ENCODE results near the gene PEX6. TPM values are rescaled to one million over a fixed set of nuclear protein-coding genes. Genes with fewer than 3 reads are reported as not detected.

Gene PEX6
- total RNA-seq, 1 experiment from 2014 or later: 26.1 TPM

DNA sequence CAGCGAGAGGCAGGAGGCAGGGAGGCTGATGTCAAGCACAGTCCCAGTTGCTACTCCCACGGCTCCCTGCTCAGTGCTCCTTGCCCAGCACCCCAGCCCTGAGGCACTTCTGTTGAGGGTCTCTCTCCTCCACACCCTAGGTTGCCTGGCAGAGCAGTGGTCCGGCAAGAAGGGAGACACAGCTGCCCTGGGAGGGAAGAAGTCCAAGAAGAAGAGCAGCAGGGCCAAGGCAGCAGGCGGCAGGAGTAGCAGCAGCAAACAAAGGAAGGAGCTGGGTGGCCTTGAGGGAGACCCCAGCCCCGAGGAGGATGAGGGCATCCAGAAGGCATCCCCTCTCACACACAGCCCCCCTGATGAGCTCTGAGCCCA is 40.6 kb downstream of the PEX6 start:
- Histone ChIP-seq H3K9me3 (ENCODE audit: low read depth, low read length, poor library complexity, severe bottlenecking) (no peaks in the 10 kb centered on the region), H3K36me3 (ENCODE audit: insufficient read depth, low read length, poor library complexity, severe bottlenecking) (peaks cover 35% of the 10 kb centered on the region), H3K4me1 (ENCODE audit: insufficient read depth, low read length, poor library complexity, severe bottlenecking) (no peaks in the 10 kb centered on the region), H3K4me3 (ENCODE audit: low read depth, low read length, poor library complexity, severe bottlenecking) (no peak overlapping the region), H3K27ac (ENCODE audit: low read depth, low read length, poor library complexity, severe bottlenecking) (no peak overlapping the region), H3K27me3 (replicated peaks; ENCODE audit: insufficient read depth, low read depth, low read length, poor library complexity) (no peaks in the 10 kb centered on the region)
- intact Hi-C loops (cut with micrococcal nuclease; ENCODE audit: unreplicated experiment): no loop called here
- POLR2A ChIA-PET (ENCODE audit: low non-redundant PET): interaction anchor here (0.6 kb wide), 1 partner anchor 14 kb away, joined by 8 read pairs; no protein-coding TSS in a partner anchor
- DNase-seq (ENCODE audit: low spot score): no peak
- CTCF ChIA-PET: no interaction called here
- TF ChIP-seq CTCF (conservative IDR thresholded peaks at IDR 0.05; ENCODE audit: low read depth, low read length) (no peak), EZH2 (IDR thresholded peaks at IDR 0.05; ENCODE audit: borderline replicate concordance, low read depth, low read length, poor library complexity, severe bottlenecking) (no peak)
- BruUV-seq (replicated peaks): no TSS peak

DNA sequence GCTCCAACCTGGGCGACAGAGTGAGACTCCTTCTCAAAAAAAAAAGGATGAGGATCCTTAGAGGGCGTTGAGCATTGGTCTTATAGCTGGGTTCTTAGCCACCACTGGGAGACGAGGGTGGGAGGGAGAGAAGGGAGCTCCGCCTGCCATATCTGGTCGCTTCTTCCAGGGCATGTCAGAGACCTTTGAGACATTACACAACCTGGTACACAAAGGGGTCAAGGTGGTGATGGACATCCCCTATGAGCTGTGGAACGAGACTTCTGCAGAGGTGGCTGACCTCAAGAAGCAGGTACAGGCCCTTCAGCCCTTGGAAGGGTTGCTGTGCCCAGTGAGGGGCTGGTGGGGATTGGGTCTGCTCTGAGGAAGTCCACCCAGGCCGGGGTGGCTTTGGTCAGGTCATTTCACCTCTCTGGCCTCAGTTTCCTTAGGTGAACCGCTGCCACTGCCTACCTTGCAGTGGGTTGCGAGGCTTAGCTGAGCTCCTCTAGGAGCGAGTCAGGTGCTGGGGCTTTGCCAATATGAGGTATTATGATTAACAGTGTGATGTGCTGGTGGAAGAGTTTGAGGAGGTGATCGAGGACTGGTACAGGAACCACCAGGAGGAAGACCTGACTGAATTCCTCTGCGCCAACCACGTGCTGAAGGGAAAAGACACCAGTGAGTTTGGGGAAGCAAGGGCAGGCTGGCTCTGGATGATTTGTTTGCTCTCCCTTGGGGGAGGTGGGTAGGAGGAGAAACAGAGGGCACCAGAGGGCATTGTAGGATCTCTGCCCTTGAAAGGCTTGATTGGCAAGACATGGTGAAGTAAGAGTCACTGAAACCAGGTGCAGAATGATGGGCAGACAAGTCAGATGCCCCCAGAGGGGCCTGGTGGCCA is 41.2 kb downstream of the PEX6 start:
- CTCF ChIA-PET: no interaction called here
- TF ChIP-seq EZH2 (IDR thresholded peaks at IDR 0.05; ENCODE audit: borderline replicate concordance, low read depth, low read length, poor library complexity, severe bottlenecking): no peak
- TF ChIP-seq CTCF (conservative IDR thresholded peaks at IDR 0.05; ENCODE audit: low read depth, low read length): no peak
- Histone ChIP-seq H3K4me3 (ENCODE audit: low read depth, low read length, poor library complexity, severe bottlenecking) (no peak overlapping the region), H3K4me1 (ENCODE audit: insufficient read depth, low read length, poor library complexity, severe bottlenecking) (peaks cover 6% of the 10 kb centered on the region), H3K27me3 (replicated peaks; ENCODE audit: insufficient read depth, low read depth, low read length, poor library complexity) (no peaks in the 10 kb centered on the region), H3K9me3 (ENCODE audit: low read depth, low read length, poor library complexity, severe bottlenecking) (no peaks in the 10 kb centered on the region), H3K27ac (ENCODE audit: low read depth, low read length, poor library complexity, severe bottlenecking) (no peak overlapping the region), H3K36me3 (ENCODE audit: insufficient read depth, low read length, poor library complexity, severe bottlenecking) (peaks cover 35% of the 10 kb centered on the region)
- BruUV-seq (replicated peaks): no TSS peak
- POLR2A ChIA-PET (ENCODE audit: low non-redundant PET): no interaction called here
- no peak for DNase-seq (ENCODE audit: low spot score)
- intact Hi-C loops (cut with micrococcal nuclease; ENCODE audit: unreplicated experiment): no loop called here

GRCh38 chr6:42936398-42936797 is 42.6 kb downstream of the PEX6 start:
- peaks cover 35% of the 10 kb centered on the region for H3K36me3 ChIP-seq (ENCODE audit: insufficient read depth, low read length, poor library complexity, severe bottlenecking)
- POLR2A ChIA-PET (ENCODE audit: low non-redundant PET): no interaction called here
- no peak for DNase-seq (ENCODE audit: low spot score)
- H3K27me3 ChIP-seq (replicated peaks; ENCODE audit: insufficient read depth, low read depth, low read length, poor library complexity): no peaks in the 10 kb centered on the region
- no TSS peak for BruUV-seq (replicated peaks)
- H3K9me3 ChIP-seq (ENCODE audit: low read depth, low read length, poor library complexity, severe bottlenecking): no peaks in the 10 kb centered on the region
- H3K4me3 ChIP-seq (ENCODE audit: low read depth, low read length, poor library complexity, severe bottlenecking): no peak overlapping the region
- CTCF ChIA-PET: no interaction called here
- intact Hi-C loops (cut with micrococcal nuclease; ENCODE audit: unreplicated experiment): no loop called here
- H3K4me1 ChIP-seq (ENCODE audit: insufficient read depth, low read length, poor library complexity, severe bottlenecking): peaks cover 16% of the 10 kb centered on the region
- TF ChIP-seq CTCF (conservative IDR thresholded peaks at IDR 0.05; ENCODE audit: low read depth, low read length) (no peak), EZH2 (IDR thresholded peaks at IDR 0.05; ENCODE audit: borderline replicate concordance, low read depth, low read length, poor library complexity, severe bottlenecking) (no peak)
- no peak overlapping the region for H3K27ac ChIP-seq (ENCODE audit: low read depth, low read length, poor library complexity, severe bottlenecking)
